GM18511 (cell line): ENCODE data around the gene MED16.
A peak's percentile ranks its signal among the peaks of the same experiment; 100 is the strongest.

ENCODE experiments used
- ATAC-seq: cut with Tn5 transposase; IDR thresholded peaks from one replicate; pipeline ENCODE4 v1.9.1; 2021; ENCODE audit warnings: mild to moderate bottlenecking, moderate library complexity; ENCODE audit not compliant: unreplicated experiment

Gene MED16

DNA sequence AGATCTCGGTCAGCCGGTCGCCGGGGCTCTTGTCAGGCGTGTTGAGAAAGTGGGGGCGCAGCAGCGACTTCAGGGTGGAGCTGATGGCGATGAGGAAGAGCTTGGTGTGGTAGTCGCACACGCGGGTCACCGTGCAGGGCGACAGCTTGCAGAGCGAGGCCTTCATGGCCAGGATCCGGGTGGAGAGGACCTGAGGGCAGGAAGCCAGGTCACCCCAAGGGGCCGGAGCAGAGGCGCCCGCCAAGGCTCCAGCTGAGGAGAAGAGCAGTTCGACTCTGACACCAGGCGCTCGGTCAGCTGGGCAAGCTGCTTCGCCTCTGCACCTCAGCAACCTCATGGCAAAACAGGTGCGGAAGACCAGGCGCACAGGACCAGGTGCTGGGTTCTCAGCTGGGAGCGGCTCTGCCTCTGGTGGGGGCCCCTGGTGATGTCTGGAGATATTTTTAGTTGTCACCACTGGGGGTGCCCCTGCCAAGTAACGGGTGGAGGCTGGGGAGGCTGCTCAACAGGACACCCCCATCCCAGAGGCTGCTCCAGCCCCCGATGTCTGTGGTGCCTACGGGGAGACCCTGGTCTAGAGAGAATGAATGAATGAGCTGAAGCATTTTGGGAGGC, 17.6 kb downstream of the MED16 start:
- ATAC-seq = no peak

DNA sequence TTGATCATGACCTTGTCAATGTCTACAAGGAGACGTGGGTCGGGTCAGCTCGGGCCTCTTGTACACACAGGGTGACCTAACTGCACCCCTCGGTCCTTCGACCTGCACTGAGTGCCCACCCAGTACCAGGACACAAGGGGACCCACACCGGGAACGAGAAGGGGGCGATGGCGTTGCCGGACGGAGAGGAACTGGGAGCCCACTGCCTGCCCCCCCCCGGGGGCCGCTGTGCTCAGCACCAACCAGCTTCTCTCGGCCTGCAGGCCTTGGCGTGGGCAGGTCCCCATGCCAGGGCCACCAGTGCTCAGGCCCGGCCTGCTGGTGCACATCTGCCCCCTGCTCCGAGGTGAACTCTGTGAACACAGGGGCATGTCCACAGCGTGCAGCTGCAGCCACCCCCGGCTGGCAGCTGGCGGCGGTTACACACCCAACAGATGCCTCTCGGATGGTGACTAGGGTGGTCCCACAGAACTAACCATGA, 19.4 kb downstream of the MED16 start:
- no peak for ATAC-seq

DNA sequence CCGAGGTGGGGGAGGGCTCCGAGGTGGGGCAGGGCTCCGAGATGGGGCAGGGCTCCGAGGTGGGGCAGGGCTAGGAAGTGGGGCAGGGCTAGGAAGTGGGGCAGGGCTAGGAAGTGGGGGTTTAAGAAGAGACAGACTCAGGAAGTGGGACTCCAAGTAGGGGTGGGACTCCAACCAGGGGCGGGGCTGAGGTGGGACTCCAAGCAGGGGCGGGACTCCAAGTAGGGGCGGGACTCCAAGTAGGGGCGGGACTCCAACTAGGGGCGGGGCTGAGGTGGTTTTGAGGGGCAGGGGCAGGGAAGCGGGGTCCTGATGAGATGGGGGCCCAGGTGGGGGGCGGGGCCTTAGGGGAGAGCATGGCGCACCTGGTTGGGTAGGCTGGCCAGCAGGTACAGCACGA, 19.9 kb downstream of the MED16 start:
- ATAC-seq = no peak

DNA sequence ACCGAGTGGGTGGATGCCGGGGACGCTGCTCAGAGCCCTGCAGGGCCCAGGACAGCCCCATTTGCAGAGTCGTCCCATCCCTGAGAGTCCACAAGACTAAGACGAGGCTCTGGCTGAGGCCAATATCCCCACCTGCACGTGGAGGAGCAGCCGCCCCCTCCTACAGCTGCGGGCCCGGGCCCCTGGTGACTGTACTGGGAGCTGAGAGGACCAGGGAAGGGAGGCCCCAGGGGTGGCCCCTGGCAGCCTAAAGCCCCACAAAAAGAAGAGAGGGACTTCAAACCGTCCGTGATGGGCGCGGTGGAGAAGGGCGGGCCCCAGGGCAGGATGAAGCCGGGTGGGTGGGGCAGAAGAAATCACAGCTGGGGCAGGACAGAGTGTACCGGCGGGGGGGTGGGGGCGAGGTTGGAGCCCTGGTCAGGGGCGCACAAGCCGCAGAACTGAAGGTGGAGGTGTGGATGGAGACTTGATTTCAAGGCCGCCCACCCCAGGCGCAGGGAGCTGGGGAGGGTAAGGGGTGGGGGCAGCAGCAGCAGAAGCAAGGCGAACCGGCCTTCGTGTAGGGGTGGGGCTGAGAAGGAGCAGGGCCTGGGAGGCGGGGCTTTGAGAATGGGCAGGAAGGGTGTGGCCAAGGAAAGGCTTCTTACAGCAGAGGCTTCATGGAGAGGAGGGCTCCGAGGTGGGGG, 20.6 kb downstream of the MED16 start:
- peak; percentile 49 for ATAC-seq

GRCh38 chr19:871446-872265, 21.3 kb downstream of the MED16 start:
- ATAC-seq = no peak

DNA sequence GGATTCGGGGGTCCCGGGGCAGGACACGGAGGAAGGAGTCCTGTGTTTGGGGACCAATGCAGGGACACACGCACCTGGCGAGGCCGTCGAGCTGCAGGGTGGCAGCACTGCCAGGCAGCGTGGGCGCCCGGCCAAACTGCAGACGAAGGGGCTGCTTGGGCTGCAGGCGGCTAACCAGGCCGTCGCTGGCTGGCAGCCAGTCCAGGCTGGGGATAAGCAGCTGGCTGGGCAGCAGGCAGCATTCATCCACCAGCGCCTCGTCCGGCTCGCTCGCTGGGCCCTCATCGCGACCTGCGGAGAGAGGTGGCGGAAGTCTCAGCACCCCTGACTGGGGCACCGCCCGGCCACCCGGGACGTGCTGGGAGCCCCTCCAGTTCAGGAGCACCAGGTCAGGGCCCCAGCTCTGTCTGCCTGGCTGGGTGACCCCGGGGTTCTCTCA, 22.0 kb downstream of the MED16 start:
- ATAC-seq = no peak

GRCh38 chr19:870314-870713, 22.7 kb downstream of the MED16 start:
- ATAC-seq = no peak

DNA sequence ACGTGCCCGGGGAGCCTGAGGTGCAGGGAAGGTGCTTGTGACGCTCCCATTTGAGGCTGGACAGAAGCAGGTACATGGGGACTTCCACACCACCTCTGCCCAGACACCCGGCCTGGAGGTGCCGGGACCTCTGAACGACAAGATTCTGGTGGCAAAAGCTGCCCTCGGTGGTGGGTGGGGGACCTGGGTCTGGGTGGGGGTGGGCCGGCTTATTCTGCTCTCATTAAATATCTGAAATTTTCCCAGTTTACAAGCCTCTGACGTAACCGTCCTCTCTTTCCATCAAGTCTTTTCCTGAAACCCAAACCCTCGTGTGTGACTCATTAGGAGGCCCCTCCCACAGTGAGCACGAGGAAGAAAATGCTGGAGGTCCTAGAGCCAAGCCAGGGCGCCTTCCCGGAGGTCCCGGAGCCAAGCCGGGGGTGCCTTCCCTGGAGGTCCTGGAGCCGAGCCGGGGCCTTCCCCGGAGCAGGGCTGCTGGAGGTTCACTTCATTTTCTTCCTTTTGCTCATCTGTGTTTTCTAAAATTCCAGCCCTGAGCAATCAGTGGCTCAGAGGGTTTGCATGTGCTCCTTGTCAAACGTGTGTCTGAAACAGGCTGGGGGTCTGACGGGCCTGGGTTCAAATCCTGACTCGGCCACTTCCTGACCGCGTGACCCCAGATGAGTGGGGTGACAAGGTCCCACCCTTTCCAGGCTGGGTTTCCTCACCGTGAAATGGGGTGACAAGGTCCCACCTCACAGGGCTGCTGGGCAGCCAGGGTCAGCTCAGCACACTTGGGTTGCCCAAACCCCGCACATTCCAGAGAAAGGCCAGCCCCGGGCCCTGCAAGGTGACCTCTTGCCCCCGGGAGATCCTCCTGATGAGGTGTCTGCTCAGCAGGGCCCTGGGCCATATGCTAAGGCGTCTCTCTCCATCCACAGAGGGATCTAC, 23.5 kb downstream of the MED16 start:
- no peak for ATAC-seq

GRCh38 chr19:868458-869244, 24.3 kb downstream of the MED16 start:
- ATAC-seq = no peak

- ATAC-seq = no peak
Observed at GRCh38 chr19:867855-868457, 25.0 kb downstream of the MED16 start.

GRCh38 chr19:867301-867793, 25.6 kb downstream of the MED16 start:
- ATAC-seq = no peak

DNA sequence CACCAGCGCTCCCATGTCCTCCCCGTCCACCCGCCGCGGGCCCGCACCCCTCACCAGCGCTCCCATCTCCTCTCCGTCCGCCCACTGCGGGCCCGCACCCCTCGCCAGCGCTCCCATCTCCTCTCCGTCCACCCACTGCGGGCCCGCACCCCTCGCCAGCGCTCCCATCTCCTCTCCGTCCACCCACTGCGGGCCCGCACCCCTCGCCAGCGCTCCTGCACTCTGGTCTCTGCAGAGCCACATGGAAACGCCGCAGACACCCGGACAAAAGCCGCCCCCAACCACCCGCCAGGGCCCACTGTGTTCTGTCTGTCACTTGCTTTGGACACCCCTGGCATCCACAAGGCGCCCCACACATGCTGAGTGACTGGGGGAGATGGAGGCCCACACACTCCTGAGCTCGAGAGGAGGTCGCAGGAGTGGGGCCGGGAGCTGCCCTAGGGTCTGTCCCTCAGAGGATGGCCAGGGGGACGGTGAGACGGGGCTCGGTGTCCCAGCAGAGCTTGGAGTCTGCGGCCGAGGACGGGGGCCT, 26.2 kb downstream of the MED16 start:
- no peak for ATAC-seq

GRCh38 chr19:863315-863620, 29.7 kb downstream of the MED16 start:
- ATAC-seq = no peak

GRCh38 chr19:862581-863314, 30.2 kb downstream of the MED16 start:
- ATAC-seq = no peak

DNA sequence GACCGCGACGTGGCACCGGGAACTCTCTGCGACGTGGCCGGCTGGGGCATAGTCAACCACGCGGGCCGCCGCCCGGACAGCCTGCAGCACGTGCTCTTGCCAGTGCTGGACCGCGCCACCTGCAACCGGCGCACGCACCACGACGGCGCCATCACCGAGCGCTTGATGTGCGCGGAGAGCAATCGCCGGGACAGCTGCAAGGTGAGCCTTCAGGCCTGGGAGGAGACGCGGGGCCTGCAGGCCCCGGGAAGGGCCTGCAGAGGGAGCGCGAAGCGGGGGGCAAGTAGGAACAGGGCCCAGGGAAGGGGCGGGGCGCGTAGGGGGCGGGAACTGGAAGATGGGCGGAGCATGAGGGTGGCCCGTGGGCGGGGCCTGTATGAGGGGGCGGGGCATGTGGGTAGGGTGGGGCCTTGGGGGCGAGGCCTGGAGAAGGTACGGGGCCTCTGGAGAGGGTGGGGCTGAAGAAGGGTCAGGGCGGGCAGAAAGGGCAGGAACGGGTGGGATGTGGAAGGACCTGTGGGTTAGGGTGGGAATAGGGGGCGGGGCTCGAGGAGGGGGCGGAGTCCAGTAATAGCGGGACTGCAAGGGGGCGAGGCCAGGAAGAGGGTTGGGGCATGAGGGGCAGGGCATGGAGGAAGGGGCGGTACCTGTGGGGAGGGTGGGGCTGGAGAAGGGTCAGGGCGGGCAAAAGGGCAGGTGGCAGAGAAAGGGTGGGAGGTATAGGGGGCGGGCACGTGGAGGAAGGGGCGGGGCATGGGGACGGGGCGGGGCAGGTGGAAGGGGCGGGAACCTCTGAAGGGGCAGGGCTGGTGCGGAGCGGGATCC, 31.0 kb downstream of the MED16 start:
- no peak for ATAC-seq

- ATAC-seq = no peak
Observed at GRCh38 chr19:861141-861755, 31.7 kb downstream of the MED16 start.
